ENCODE results near the gene CRTAC1.

- TF ChIP-seq POLR2A (IDR thresholded peaks at IDR 0.05) (no peak), POLR2AphosphoS5 (IDR thresholded peaks at IDR 0.05) (no peak), EP300 (IDR thresholded peaks at IDR 0.05) (no peak)
- TF ChIP-seq, protein P1, sequence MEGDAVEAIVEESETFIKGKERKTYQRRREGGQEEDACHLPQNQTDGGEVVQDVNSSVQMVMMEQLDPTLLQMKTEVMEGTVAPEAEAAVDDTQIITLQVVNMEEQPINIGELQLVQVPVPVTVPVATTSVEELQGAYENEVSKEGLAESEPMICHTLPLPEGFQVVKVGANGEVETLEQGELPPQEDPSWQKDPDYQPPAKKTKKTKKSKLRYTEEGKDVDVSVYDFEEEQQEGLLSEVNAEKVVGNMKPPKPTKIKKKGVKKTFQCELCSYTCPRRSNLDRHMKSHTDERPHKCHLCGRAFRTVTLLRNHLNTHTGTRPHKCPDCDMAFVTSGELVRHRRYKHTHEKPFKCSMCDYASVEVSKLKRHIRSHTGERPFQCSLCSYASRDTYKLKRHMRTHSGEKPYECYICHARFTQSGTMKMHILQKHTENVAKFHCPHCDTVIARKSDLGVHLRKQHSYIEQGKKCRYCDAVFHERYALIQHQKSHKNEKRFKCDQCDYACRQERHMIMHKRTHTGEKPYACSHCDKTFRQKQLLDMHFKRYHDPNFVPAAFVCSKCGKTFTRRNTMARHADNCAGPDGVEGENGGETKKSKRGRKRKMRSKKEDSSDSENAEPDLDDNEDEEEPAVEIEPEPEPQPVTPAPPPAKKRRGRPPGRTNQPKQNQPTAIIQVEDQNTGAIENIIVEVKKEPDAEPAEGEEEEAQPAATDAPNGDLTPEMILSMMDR (IDR thresholded peaks at IDR 0.05), result no peak
Observed at GRCh38 chr10:97901381-97901780, 129.0 kb downstream of the CRTAC1 start.
